Measurements from ENCODE around the gene DNASE2B.

Gene DNASE2B, protein sequence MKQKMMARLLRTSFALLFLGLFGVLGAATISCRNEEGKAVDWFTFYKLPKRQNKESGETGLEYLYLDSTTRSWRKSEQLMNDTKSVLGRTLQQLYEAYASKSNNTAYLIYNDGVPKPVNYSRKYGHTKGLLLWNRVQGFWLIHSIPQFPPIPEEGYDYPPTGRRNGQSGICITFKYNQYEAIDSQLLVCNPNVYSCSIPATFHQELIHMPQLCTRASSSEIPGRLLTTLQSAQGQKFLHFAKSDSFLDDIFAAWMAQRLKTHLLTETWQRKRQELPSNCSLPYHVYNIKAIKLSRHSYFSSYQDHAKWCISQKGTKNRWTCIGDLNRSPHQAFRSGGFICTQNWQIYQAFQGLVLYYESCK

DNA sequence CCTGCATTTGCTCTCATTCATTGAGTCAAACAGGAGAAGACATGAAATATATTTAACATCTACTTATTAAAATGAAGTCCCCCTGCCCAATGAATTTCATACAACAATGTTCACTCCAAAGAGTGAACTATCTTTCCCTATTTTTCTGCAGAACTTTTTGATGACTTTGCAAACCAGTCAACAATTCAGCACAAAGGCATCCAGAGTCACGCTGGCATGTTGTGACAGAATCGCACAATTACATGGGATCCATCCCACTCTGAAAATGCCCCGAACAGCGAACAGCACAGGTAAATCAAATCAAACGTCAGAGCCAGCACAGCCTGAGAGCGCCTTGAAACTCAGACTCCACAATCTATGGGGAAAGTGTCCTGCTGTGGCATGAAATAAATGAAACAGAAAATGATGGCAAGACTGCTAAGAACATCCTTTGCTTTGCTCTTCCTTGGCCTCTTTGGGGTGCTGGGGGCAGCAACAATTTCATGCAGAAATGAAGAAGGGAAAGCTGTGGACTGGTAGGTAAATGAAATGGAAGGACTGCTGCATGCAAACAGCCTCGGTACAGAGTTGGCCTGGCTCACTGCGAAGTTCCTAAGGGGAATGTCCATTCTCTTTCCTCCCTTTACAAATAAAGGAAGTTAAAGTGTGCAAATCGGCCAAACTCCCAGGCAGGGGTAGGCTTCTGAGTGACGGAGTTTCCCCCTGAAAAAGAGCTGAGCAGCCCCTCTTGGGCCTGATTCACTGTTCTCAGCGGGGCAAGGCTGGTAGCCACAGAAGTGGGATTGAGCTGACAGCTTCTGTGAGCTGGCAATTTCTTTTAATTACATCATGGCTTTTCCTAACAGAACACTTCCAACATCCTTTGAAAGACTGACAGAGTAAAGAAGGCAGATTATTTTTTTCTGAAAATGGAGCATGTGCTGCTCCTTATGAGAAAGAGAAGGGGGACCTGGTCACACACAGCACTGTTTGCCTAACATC lies at the start of gene DNASE2B:
DNASE2B (plus strand) TSS at position 310 of the 981 bp plus-strand sequence; CDS start at position 391, 81 bp downstream.
- no peak for DNase-seq

DNA sequence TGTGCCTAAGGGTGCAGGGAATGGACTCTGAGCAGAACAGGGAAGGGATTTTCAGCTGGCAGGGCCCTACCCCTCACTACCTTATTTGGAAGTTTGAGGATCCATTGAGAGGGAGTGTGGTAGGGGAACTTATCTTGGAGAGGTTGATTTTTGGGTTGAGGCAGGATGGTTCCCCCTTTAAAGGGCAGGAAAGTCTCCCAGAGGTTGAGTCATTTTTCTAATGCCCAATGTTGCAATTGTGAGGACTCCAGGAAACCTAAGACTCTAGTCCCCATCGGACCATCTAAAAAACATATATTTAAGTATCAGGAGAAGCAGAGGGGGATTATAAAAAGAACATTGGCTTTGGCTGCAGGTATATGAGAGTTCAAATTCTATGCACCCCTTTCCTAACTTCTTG lies 49.5 kb upstream of the DNASE2B start:
- no peak for DNase-seq

DNA sequence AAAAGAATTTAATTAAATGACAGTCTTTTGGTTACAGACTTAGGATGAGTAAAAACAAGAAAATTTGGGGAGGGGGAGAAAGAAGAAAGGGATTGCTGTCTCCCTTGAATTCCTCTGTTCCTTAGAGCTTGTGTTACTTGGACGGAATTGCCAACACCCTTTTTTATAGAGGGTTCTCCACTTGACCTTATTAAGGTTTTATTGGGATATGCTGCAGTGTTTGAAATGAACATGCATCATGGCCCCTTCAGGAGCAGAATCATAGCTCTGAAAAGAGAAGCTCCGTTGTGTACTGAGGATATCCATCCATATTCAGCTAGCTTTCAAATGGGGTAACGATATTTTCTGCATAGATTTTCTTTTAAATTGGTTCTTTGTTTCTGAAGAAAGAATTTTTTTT lies 48.2 kb upstream of the DNASE2B start:
- DNase-seq: no peak

DNA sequence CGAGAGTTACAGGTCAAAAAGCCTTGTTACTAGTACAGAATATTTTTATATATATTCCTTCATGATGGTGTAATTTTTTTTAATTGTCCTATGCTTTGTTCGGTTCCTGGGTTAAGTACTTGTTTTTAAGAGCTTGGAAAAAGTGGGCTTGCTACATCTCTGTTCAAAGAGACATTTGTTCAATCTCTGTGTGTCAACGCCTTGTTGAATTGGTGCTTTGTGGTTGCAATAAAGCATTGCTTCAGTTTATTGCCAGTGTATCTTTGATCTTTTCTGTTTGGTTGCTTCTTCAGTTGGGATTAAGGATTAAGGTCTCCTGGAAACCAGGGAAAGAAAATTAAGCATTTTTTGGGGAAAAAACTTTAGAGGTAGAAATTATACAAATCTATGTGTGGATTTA lies 47.7 kb upstream of the DNASE2B start:
- no peak for DNase-seq

DNA sequence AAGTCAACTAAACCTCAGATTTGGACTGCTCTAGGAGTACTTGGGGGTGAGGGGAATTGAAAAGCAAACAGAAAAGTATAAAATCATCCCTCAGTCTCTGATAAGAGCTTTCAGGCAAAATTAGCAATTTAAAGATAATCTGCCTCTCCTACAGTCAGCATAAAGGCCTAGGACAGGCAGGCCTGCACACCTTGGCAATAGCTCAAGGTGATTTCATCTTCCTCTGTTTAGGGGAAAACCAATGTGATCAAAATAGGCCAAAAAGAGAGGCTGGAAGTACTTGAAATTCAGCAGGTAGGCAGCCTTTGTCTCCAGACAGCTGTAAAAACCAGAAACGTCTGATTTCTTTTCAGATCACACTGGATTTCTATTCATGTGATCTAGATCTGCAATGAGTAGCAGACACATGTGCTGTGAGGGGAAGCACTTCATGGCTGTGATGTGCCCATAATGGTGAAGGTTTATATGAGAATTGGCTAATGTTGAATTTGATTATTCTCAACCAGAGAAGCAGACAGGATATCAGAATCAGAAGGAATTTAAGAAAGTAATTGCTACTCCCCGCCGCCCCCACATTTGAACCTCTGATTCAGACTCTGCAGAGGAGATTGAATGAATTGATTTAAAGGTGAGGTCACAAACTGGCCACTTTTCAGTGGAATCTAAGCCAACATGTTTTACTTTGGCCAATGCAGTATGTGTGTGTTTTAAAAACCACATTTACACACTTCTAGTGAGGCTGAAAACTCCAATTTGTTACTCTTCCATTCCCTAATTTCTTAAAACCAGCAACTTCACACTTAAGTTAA lies 45.8 kb upstream of the DNASE2B start:
- DNase-seq: no peak

DNA sequence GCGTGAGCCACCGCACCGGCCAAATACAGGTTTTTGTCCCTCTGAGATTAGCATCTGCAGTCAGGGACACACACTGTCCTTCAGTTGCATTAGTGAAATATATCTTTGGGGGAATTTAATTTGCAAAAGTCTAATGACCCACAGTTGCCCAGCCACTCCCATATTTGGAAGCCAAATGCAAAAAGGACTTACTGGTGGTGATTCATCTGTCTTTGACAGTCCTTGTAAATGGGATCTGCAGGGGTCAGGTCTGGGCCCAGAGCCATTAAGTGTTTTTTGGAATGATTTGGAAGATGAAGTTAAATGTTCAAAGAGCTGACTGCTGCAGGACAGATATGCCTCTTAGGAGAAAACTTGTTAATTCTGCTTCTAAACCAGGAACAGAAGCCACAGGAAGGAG lies 44.6 kb upstream of the DNASE2B start:
- DNase-seq: no peak

DNA sequence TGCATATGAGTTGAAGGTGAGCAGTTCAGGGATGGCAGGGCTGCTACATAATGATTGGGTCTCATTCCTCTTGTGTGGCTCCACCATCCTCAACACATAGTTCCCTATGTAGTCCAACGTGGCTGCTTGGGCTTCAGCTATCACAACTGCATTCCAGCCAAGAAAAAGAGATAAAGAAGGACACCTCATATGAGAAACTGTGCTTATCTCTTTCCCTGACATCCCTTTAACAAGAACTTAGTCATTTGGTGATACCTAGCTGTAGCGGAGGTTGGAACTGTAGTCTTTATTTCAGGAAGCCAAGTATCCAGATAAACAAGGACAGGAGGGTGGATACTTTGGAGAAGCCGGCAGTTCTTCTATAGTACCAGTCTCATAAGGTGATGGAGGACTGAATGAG lies 42.7 kb upstream of the DNASE2B start:
- DNase-seq: no peak

DNA sequence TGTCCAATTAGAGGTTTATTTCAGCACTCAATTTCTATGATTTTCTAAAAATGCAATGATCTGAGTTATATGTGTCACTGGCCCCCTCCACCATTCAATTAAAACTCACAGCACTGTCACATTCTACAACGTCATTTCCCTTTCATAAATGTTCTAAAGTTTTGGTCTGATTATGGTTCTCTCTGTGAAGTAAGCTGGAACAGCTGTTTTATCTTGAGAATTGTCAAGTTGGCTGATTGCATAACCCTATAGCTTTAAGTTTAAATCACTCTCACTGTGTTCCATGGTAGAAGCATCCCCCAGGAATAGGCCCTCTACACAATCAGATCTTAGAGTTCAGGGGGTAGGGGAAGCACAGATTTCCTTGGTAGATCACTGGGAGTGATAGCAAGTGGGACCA lies 41.4 kb upstream of the DNASE2B start:
- no peak for DNase-seq

DNA sequence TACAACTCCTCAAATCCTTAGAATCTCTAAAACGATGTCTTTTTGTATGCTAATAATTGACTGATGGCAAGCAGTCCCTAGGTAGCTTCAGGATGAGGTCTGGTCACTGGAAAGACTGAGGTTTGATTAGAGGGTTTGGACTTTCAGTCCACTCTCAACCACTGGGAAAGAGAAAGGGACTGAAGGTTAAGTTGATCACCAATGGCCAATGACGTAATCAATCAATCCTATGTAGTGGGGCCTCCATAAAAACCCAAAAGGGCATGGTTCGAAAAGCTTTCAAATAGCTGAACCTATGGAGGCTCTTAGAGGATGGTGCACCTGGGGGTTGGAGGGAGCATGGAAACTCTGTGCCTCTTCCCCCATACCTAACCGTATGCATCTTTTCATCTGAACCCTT lies 39.6 kb upstream of the DNASE2B start:
- DNase-seq: no peak

DNA sequence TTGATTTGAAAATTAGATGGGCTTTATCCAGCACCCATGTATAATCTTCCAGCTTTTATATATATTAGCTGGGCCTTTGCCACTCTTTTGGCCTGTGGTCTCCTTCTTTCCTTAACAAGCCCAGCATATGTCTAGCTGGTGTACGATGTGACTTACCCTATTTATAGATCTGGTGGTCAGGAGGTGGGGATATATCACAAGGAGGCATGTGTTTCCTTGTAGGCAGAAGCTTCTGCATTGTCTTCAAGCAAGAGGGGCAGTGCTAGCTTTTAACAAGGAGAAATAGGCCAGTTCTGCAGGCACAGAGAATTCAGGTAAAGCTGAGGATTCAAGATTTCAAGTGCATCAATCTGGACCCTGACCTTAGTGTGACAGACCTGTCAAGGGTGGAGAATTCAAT lies 38.0 kb upstream of the DNASE2B start:
- DNase-seq: no peak

DNA sequence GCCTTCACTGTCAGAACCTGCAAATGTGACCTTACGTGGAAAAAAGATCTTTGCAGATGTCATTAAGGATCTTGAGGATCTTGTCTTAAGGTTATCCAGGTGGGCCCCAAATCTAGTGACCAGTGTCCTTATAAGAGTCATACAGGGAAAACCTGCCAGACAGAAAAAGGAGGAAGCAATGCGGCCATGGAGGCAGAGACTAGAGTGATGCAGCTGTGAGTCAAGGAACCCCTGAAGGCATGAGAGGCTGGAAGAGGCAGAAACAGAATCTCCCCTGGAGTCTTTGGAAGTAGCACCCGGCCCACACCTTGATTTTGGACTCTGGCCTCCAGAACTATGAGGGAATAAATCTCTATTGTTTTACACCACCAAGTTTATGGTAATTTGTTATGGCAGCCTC lies 36.5 kb upstream of the DNASE2B start:
- no peak for DNase-seq

DNA sequence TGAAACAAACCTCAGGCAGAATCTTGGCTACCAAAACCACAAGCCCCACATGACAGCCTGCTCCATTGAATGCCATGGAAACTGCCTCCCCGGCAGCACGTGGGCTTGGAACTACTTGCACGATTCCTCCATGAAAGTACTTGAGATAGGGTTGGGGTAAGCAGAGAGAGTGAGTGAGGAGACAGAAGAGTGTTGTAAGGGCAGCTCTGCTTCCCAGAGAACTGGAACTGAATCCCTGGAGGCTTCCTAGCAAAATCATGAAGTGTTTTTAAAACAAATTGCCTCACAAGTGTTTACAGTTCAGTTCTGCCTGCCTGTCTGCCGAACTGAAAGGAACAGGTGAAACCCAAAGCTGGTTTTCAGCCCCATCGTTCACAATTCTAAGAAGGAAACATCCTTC lies 35.3 kb upstream of the DNASE2B start:
- no peak for DNase-seq

DNA sequence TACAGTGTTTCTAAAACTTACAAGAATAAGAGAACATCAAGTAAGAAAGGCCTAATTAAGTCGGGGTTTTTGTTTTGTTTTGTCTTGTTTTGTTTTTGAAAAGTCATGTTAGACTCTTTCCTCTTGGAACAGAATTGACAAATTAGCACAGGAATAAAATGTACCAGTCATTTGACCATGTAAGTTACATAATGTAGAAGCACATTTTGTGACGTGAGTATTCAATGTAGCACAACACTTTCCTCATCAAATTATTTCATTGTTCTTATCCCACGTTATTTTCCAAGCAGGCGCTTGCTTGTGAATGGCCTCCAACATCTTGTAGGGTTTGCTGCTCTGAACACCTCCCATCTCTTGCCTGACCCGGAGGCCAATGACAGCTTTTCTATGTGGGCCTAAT lies 34.7 kb upstream of the DNASE2B start:
- DNase-seq: no peak

DNA sequence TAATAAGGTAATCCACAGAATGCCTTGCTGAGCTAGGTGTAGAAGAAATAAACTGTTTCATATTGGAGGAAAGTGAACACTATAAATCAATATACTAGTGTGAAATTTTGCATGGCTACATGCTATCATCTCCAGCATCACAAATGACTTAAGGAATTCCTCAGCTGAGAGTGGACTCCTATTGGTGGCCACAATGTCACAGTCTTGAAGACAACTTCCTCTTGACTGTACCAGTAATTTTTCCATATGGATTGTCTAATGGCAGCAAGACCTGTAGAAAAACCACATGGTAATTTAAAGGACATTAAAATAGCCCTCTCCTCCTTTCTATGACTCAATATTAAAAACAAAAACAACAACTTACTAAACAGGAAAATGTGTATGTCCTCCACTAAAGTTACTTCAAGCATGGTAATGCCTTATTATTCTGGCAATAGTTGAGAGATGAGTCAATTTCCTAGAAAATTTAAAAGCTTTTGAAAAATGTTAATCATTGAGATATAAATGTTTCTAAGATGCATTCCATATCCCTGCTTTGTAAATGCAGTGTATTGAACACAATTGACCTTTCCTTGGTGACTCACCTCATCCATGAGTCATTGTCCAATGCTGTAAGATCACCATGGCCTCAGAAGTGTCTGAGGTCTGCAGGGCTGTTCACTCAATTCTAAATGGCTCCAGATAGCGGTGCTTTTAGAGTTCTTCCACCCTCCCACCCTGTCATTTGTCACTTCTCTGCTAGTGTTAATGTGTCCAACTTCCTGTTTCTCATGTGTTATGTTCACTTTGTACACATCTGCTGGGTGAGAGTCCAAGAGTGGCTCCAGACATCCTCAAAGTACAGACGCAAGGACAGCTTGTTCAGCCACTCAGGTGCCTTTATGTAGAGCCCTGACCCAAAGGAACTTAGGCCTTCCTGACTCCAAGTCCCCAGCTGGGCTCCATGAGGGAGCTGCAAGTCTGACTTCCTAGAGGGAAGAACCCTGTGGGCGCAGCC lies 32.8 kb upstream of the DNASE2B start:
- DNase-seq: no peak

DNA sequence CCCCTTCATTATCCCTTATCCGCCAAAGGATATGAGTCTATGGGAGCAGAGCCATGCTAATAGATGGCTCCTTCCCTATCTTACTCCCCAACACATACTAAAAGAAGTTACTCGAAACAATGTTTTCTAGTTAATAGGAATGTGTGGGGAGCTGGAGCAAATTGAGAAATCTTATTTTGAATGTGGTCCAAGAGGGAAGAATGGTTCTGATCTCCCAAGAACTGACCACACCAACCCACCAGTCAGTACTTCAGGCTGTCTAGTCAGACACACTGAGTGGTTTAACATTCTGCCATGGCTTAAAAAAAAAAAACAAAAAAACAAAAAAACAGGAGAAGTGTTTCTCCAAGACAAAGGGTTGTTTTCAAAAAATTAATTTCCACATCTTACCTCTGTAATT lies 31.5 kb upstream of the DNASE2B start:
- no peak for DNase-seq

DNA sequence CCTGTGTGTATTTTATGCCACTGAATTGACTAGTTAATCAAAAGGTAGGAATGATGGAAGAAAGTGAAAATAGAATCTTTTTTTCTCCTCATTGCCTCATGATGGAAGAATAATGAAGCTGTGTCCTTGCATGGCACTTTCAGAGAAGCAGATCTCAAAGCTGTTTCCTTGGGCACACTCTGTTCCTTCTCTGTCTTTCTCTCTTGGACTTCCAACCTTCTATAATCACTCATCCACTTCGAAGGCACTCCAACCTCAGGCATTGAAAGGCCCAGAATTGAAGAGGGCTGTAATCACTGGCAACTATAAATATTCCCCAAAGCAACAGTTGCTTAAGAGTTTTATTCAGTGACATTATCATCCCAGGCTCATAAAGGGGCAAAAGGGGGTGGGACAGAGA lies 31.1 kb upstream of the DNASE2B start:
- no peak for DNase-seq

DNA sequence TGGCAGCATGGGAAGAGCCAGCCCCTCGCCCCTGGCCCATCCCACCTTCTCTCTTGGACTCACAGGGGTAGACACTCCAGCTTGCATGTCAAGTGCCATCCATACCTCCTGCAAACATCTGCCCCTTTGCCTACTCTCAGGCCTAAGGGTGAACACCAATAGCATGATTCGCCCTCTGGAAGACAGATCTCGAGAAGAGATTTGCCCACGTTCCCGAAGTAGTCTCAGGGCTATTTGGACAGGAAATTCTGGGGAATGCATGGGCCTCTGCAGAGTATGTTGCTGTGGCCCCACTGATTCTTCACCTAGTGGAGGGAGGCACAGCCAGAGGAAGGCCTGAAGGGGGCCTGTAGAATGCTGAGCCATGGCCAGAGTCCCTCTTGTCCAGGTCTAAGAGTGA lies 29.8 kb upstream of the DNASE2B start:
- DNase-seq: no peak

DNA sequence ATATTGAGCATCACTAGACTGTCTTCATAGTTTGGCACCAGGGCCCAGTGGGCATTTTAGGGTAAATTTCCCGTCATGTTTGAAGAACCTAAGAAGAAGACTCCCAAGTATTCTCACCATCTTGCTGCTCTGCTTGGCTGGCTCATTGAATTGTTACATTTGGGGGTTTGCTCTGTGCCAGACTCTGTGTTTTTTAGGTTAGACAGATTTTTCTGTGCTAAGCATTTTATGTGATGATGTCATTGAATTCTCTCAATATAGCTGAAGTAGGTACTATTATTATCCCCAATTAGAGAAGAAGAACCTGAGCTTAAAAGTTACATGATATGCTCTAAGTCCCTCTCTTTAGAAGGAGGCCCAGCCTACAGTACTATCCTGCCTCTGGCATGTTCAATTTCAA lies 28.0 kb upstream of the DNASE2B start:
- no peak for DNase-seq

DNA sequence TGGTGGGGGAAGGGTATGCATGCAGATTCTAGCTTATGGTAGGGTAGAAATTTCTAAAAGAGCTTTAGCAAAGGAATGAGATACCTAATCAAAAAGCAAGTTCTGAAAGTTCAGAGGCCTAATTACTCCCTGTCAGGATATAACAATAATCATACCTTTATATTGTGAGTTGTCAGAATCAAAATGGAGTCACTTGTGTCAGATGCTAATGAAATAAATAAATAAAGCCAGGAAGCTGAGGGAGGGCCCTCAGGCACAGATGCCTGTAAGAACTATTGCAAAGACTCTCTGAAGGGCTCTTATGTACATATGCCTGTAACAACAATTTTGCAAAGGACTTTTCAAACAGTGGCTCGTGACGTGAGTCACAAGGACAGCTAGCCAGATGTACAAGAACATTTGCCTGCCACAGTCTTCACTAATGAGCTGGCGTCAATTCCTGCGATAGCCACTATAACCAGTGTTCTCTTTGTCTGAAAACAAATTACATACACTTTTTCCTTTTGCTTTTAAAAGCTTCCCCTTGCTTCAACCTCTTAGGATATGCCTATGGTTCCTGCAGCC lies 27.4 kb upstream of the DNASE2B start:
- no peak for DNase-seq

DNA sequence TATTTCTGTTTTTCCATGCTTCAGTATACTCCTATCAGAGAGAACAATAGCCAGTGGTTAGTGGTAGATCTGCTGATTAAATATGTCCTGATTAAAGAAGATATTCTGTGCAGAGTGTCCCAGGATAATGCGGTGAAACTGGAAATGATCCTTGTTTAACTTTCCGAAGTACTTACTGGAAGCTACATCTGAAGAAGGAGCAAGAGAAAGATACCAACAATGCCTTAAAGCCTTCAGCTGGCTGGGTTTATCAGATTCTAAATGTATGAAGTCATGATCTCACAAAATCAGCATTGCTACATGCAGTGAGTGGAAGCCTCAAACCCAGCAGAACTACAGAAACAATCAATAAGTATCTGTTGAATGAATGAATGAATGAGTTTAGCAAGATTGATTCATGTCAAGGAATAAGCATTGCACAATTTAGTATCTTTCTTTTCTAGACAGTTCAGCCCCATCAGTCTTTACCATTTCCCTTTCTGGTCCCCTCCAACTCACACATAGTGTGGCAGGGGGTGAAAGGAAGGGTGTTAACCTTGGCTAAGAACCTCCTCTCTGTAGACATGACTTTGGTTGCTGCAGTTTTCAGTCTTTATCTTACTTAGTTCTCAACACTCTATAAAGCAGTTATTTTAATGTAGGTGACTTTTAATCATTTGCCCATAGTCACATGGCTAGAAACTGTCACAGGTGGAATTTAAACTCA lies 24.7 kb upstream of the DNASE2B start:
- DNase-seq: no peak
